Omental fat pad (tissue), 4 donors: ENCODE measurements around the gene BNIP3. TPM values are rescaled to one million over a fixed set of nuclear protein-coding genes. Genes with fewer than 3 reads are reported as not detected.
A peak's percentile ranks its signal among the peaks of the same experiment; 100 is the strongest.

ENCODE experiments used
- ATAC-seq: fragments of 150-250 bp; one replicate; pipeline ENCODE4 v1.9.1; 2016; ENCODE audit warnings: mild to moderate bottlenecking, moderate library complexity; ENCODE audit not compliant: low FRiP score
- DNase-seq: peaks from one replicate; pipeline ENCODE4 v3.0.0-alpha.2; 2019; ENCODE audit warnings: low spot score
- total RNA-seq, 4 donors: library from RNA; depleted of rRNA; stranded (reverse); fragments of >200 nt; gene quantifications; one replicate each; pipeline ENCODE4 v1.1.0, GENCODE V29; 2016
- TF ChIP-seq, protein P1 (sequence below), 3 donors: fragments of 450-650 bp; IDR thresholded peaks; one replicate each; pipeline ENCODE4 v1.5.1; 2016 to 2017; ENCODE audit warnings: antibody characterized with exemption in 3 of 3, mild to moderate bottlenecking in 3 of 3, moderate library complexity in 2 of 3

BNIP3 gene
- total RNA-seq, 4 donors from 2014 or later = 66.3 to 192 (median 149) TPM

DNA sequence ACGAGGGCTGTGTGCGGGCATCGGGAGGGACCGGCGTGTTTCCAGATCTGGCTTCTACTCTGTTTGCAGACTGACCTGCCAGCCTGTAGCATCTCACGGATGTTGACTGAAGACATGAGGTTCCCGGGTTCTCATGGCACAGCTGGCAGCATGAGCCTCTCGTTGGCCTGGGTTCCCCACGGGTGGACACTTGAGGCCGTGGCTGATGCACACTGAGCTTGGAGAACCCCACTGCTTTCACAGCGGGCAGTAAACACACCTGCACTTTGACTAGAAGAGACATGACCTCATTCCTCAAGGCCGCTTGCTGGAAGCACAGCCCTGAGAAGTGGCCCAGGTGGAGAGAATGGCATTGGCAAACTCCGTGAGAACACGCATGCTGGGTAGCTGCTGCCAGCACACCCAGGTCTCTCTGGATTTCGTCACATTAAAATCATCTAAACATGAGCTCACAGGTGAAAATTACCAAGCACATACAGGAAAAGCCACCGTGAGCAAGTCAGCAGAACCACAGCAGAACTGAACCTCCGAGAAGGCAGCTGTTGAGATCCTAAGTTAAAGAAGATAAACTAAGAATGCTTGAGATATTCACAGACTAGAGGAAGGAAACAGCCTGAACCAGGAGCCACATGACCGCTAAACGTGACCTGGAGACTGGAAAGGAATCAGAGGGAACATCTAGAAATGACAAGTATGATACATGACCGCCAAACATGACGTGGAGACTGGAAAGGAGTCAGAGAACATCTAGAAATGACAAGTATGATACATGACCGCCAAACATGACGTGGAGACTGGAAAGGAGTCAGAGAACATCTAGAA is 32.5 kb downstream of the BNIP3 start:
- TF ChIP-seq, protein P1, sequence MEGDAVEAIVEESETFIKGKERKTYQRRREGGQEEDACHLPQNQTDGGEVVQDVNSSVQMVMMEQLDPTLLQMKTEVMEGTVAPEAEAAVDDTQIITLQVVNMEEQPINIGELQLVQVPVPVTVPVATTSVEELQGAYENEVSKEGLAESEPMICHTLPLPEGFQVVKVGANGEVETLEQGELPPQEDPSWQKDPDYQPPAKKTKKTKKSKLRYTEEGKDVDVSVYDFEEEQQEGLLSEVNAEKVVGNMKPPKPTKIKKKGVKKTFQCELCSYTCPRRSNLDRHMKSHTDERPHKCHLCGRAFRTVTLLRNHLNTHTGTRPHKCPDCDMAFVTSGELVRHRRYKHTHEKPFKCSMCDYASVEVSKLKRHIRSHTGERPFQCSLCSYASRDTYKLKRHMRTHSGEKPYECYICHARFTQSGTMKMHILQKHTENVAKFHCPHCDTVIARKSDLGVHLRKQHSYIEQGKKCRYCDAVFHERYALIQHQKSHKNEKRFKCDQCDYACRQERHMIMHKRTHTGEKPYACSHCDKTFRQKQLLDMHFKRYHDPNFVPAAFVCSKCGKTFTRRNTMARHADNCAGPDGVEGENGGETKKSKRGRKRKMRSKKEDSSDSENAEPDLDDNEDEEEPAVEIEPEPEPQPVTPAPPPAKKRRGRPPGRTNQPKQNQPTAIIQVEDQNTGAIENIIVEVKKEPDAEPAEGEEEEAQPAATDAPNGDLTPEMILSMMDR (IDR thresholded peaks at IDR 0.05) = no peak
- DNase-seq = no peak
- ATAC-seq = no peak

DNA sequence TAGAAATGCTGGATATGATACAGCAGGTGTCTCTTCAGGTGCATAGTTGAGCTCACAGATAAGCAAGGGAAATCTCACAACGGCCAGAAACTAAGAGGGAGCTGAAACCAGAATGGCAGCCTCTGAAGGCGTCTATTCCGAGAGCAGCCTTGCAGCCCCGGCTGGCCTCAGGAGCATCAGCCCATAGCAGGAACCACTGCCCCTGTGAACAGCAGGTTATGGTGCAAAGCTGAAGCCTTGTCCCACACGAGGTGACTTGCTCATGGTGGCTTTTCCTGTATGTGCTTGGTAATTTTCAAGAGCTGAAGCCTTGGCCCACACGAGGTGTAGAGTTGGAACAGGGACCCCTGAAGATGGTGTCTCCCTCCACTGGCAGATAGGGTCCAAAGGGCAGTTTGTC is 33.2 kb downstream of the BNIP3 start:
- ATAC-seq (no peak), DNase-seq (no peak)
- TF ChIP-seq, protein P1 (IDR thresholded peaks at IDR 0.05) = no peak

DNA sequence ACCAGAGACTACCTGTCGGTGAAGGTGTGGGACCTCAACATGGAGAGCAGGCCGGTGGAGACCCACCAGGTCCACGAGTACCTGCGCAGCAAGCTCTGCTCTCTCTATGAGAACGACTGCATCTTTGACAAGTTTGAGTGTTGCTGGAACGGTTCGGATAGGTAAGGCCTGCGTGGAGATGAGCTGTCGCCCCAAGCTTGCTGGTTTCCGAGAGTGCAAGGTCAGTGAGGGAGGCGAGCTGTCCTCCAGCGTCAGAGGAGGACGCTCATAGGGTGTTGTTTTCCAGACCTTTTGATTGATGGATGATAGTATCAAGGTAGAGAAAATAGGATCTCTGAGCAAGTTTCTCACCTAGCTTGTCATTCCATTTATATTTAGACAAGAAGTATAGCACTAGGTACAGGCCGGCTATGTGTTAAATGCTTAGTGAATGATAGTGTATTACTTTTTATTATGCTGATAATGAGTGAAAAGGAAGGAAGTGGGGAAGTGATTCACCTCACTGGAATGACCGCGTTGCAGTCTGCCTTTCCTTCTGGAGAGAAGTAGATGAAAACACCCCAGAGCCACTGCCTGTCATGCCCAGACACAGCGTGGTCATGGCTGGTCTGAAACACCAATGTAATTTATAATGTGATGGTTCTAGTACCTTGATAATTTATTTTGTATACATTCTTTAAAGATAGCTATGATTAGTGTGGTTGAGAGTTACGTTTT is 33.9 kb downstream of the BNIP3 start:
- ATAC-seq = peak; percentile 37
- TF ChIP-seq, protein P1 (IDR thresholded peaks at IDR 0.05) = no peak

DNA sequence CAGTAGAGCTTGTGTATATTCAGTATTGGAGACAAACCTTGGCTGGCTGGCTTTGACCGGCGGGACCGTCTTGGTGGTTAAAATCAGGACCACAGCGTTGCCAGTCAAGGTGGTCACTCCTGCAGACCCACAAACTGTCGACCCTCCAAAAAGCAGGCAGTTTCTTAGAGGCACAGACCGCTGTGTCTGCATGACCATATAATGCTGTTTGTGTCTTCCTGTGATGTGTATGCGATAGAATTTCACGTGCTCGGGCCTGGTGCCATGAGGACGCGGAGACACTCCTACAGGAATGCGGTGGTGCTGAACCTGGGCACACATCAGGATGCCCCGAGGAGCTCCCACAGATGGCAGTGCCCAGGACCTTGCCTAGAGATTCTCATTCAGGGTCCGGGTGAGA is 34.8 kb downstream of the BNIP3 start:
- ATAC-seq (no peak), DNase-seq (no peak)
- TF ChIP-seq, protein P1 (IDR thresholded peaks at IDR 0.05) = no peak

More for the DNA sequence above, 33.9 kb downstream of the BNIP3 start:
- no peak for DNase-seq

DNA sequence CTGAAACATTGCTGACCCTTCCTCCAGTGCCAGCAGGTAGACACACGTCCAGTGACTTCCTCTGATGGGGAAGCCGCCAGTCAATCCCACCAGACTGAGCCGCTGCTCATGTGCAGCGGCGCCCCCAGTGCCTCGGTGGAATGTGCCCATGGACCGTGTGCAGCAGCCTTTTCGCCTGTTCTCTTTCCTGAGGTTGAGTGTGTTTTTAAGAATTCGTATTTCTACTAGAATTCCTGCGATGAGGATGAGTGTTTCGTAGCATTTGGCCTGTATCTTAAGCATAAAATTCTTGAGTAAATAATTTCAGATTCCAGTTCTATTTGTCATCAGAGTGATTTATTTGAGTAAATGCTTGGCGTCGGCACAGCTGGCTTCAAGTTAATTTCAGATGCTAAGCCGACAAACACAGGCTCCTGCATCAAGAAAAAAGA is 35.4 kb downstream of the BNIP3 start:
- TF ChIP-seq, protein P1 (IDR thresholded peaks at IDR 0.05) = no peak
- ATAC-seq (peak; percentile 57), DNase-seq (no peak)

DNA sequence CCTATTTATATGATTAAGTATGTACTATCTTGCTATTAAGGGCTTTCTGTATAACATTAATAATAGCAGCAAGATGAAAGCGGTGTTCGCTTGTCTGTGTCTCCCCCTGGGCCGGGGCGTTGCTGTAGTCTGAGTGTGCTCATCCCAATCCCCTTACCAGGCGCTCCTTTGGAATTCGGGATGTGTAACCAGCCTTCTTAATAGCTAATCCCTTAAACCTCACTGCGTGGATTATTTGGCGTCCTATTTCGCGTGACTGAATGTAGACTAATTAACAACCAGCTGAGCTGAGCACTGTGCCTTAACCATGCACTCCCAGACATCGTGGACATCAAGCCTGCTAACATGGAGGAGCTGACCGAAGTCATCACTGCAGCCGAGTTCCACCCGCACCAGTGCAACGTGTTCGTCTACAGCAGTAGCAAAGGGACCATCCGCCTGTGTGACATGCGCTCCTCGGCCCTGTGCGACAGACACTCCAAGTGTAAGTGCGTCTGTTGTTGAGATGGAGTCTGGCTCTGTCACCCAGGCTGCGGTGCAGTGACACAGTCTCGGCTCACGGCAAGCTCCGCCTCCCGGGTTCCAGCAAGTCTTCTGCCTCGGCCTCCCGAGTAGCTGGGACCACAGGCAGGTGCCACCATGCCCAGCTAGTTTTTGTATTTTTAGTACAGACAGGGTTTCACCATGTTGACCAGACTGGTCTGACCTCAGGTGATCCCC is 36.6 kb downstream of the BNIP3 start:
- TF ChIP-seq, protein P1 (IDR thresholded peaks at IDR 0.05) = no peak
- DNase-seq (no peak), ATAC-seq (no peak)
